ENCODE results near the gene NF1.

GRCh38 chr17:31231852-31232251 lies 137.1 kb downstream of the NF1 start:
- TF ChIP-seq CTCF (IDR thresholded peaks at IDR 0.05): no peak
- no peak for TF ChIP-seq EZH2 (IDR thresholded peaks at IDR 0.05; ENCODE audit: borderline replicate concordance, insufficient read depth, low read depth, low read length, poor library complexity, severe bottlenecking)
